DLD1 (cell line): ENCODE data around the gene ADTRP.

Experiments
- in situ Hi-C: cut with HindIII; loops from 2 replicates; pipeline ENCODE4 v1.10.0; 2017; ENCODE audit warnings: low sequenced_read_pairs

ADTRP gene

DNA sequence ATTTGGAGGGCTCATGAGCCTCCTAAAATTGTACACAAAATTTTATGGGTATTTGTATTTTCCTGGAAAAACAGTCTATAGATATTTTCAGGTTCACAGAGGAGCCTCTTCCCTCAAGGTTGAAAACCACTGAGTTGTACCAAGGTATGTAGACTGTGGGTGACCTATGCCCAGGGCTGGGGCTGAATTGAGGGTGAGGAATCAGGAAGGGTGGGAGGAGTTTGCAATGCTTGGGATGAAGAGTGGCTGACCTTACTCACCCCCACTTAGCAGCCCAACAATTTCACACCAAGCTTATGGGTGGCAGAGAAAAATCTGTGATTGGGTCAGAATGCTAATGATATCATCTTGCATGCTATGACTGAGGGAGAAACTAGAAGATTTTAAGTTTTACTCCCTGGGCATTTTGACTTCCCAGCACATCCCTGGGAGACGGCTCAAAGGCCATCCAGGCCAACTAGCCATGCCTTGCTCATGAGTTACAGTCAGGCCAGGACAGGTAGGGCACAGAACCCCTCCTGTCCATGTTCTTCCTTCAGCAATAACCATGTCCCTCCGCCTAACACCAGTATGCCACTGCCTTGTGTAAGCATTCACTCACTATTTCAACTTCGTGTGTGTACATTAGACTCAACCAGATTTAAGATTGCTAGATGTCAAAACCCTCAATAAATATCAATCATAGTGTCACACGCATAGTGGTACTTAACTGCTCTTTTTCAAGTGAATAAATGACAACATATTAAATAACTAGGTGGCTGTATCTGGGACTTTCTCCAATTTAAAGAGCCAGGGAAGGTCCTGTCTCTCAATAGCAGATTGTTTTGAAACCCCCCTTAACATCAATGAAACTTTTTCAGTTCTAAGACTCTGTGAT, 16.6 kb downstream of the ADTRP start:
- in situ Hi-C loops, result no loop called here

DNA sequence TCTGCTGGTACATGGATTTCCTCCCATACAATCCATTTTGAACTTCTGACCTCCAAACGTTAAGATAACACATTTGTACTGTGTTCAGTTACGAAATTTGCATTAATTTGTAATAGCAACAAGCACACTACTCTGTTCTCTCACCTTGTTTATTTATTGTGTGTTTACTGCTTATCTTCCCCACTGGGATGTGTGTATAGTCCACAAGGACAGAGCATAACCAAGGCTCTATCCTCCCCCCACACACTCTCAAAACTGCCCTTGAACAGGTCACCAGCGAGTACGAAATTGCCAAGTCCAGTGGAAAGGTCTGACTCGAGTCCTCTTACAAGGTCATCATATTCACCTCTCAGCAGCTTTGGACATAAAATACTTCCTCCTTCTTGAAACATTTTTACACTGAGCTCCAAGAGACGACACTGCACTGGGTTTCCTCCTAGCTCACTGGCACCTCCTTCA, 18.6 kb downstream of the ADTRP start:
- in situ Hi-C loops, result no loop called here

DNA sequence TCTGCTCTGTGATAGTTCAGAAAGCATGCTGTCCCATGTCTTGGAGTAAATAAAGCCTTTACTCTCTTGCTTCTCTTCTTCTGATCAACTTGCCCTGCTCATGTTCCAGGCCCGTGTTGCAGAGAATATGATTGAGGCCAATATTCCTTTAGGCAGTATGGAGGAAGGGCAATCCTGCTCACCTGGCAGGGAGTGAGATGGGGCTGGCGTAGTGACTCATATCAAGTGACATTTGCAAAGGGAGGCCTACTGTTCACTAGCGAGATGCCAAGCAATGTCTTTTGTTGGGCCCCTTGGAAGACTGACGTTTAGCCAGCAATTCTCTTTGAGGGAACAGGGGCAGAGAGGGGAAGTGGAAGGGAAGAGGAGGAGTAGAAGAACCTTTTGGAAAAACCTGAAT, 19.7 kb downstream of the ADTRP start:
- in situ Hi-C loops, result no loop called here

DNA sequence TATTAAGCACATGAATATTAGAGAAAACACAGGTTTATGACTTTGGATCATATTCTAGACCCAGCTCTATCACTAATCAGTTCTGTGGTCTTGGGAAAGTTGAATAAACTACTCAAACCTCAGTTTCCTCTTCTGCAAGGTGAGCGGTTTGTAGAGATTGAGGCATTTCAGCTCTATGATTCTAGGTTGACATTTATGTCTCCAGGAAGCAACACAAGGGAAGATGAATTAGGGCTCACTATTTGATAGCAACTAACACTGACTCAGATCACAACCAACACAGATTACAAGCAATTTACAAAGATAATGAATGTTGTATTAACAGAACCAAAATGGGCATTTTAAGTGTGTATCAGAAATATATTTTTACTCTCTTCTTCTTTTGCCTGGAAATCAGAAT, 21.9 kb downstream of the ADTRP start:
- in situ Hi-C loops, result no loop called here

DNA sequence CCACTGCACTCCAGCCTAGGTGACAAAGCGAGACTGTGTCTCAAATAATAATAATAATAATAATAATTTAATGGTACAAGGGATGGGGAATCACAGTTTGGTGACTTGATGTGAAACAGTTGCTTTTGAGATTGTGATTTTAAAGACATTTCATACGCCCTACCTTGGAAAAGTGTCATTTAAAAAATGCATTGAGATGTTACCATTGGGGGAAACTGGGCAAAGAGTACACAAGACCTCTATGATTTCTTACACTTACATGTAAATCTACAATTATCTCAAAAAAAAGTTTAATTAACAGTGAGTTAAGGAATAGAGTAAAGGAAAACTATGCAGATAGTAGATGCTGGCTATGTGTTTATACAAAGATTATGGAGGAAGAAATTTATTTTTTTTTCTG, 22.3 kb downstream of the ADTRP start:
- in situ Hi-C loops, result no loop called here

DNA sequence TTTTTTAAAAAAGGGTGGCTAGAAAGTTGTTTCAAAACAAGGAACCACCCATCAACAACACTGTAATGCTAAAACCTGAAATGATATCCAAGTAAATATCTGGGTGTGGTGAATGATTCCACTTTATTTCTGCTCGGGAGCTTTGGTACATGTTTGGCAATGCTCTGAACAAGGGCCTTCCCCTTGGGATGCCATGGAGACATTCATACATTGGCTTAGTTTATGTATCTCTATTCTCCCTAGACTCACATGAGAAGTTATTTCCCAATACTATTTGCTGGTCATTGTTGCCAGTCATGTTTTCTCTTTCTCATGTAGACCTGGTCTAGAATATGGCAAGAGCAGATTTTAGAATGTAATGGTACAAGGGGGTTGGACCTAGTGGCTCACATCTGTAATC, 22.9 kb downstream of the ADTRP start:
- in situ Hi-C loops, result no loop called here

DNA sequence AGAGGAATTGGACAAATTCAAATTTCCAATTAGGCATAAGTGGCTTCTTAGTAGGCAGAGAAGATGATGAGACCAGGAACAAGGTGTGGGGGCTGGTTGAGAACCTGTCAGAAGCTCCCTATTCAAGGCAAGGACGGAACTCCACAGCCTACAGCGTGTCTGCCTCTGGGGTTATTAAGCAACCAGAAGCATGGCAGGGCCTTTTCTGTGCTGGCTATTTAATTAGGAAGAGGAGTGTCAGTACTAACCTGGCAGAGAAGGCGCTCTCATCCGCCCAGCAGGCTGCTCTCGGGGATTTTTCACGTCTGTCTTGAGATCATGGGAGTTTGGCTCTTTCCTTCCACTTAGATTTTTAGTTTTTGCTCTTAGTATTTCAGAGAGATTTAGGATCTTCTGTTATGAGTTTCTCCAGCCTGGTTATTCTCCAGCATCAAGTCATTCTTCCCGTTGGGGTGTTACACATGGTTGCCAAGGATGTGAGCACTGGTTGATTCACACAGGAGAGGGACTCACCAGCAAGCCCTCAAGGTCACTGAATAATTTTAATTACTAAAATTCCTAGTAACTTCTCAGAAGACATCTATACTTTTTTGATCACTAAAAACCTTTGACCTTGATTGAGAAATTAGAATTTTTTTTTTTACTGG, 23.9 kb downstream of the ADTRP start:
- in situ Hi-C loops, result no loop called here

DNA sequence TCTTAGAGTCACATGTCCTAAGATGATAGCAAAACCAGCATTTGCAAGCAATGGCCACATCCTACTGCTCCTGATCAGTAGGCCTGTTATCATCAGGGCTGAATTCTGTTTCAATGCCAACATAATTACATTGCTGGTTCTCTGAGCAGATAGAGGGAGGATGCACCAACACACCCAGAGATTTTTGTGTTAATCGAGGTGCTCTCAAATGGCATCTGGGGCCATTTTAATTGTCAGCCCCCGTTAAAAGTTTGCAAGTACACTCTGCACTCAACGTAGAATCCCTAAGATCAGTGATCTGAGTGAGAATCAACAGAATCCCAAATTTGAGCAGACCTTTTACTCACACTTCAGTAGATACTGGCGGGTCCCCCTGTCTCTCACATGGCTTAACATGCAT, 24.8 kb downstream of the ADTRP start:
- in situ Hi-C loops, result no loop called here

DNA sequence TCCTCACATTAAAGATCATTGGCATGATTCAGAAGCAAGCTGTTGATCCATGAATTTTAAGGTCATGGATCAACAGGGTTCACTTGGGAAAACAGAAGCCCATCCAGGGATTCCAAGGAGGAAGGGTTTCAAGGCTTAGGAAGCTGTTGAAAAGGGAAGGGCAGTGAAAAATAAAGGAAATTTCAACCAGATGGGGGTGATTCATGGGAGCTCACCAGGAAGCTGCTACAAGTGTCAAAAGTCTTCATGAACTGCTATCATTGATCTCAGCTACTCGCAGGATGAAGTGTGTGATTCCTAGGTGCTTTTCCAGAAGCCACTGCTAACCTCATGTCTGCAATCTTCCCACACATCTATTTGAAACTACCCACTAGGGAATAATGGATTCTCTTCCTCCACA, 26.2 kb downstream of the ADTRP start:
- in situ Hi-C loops, result no loop called here

DNA sequence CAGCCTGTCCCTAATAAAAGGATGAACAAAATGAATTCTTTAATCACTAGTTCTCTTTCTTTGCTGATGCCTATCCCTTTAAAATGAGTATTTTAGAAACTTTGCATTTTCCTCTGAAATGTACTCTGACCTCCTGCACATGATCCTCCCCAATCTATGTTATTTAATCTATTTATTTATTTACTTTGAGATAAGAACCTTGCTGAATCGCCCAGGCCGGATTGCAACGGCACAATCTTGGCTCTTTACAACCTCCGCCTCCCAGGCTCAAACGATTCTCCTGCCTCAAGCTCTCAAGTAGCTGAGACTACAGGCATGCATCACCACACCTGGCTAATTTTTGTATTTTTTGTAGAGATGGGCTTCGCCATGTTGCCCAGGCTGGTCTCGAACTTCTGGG, 27.9 kb downstream of the ADTRP start:
- in situ Hi-C loops, result no loop called here

DNA sequence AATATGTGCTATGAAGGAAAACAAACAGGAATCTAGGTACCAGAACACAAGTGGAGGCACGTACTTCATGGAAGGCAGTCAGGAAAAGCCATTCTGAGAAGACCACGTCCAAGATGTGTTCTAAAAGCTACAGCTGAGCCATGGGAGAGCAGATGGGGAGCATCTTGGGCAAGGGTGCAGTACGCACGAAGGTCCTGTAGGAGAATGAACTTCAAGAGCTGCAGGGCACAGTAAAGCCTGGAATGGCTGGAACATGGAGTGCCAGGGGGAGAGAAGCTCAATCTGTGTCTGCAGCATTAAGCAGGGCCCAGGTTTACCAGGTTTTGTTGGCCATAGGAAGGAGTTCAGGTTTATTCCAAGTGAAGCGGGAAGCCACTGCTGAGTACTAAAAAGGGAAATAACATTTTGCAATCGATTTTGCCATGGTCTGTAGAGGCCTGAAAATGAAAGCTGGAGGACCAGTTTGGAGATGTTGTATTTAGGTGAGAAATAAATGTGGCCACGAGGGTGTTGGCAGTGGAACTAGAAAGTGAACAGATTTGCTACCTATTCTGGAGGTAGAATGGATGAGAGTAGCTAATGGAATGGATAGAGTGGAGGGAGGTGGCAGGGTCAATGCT, 29.9 kb downstream of the ADTRP start:
- in situ Hi-C loops, result no loop called here

DNA sequence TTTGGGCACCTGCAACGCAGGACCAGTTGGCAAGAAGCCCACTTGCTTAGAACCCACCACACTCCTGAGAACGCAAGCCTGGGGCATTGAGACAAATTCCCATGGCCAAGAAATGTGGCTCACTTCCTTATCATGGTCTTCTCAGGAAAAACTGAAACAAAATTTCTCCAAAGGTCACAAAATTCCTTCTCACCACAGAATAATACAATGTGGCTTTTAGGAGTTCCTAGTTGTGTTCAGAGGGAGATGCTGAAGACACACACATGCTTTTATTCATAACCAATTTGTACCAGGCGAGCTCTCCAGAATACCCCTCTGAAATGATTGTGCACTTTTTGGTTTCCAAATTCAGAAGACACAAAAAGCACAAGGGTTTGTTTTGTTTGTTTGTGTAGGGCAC, 31.6 kb downstream of the ADTRP start:
- in situ Hi-C loops, result no loop called here

DNA sequence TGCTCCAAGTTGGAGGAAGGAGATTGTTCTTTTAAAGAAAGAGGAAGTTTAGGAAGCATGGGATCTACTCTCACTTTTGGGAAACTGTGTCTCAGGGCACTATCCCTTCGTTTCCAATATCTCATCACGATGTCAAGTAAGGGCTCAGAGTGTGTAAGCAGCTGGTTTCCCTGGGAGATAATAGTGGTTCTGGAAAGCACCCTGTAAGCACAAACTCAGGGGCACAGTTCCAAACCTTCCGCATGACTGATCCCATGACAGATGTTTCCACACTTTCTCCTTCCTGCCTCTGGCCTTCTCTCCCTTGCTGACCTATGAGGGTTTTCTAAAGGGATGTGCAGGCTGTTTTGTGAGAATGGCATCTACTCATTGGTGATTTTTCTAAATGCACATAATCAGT, 33.9 kb downstream of the ADTRP start:
- in situ Hi-C loops, result no loop called here

DNA sequence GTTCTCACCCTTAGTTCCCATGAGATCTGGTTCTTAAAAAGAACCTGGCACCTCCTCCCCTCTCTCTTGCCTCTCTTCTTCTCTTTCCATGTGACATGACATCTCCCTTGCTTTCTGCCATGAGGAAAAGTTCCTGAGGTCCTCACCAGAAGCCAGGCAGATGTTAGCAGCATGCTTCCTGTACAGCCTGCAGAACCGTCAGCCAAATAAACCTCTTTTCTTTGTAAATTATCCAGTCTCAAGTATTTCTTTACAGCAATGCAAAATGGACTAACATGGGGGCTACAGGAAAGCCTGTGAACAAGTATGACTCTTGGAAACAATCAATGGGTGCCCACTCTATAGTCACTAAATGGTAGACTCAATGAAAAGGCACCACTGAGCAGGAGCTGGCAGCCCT, 34.5 kb downstream of the ADTRP start:
- in situ Hi-C loops, result no loop called here

DNA sequence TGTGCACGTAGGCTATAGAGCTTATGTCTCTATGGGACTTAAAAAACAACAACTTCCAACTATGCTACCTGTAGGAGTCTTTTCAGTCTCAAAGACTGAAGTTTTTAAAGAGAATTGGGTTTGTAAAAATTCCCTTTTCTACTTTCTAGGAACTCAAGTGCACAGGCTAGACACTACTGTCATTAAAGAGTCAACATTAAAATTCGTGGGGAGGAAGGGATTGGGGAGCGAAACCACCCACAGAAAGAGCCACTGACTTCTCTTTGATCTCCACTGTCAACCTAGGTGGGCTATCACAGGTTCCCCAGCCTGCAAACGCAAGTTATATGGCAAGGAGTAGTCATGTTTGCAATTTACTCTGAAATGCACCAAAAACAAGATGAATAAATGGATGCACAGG, 37.7 kb downstream of the ADTRP start:
- in situ Hi-C loops, result no loop called here

DNA sequence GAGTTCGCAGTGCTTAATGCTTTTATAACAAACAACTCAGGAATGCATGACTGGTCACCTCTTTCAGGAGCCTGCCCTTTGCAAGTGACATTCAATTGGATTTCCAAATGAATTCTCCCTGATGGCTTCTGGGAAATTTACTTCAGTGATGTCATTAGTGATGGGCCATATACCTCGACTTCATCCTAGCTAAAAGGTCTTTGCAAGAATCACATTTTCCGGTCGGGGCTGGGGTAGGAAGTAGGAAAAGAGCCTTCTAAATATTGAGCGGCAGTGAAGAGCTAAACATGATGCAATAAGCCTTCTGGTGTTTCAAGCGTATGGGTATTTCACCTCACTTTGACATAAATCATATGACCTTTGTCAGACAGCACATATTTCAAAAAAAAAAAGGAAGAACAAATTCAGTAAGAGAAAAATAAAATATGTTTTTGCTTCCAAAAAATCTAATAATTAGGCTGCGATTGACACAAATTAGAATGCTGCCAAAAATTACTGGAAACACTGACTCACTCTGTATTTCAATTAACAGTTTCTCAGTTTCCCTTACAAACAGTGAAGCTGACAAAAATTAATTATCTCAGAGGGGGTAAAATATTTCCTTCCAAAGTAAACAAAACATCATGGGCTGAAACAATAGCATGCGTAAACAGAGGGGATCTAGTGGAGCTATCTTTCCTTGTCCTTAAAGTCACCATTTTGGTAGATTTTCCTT, 39.8 kb downstream of the ADTRP start:
- in situ Hi-C loops, result no loop called here

DNA sequence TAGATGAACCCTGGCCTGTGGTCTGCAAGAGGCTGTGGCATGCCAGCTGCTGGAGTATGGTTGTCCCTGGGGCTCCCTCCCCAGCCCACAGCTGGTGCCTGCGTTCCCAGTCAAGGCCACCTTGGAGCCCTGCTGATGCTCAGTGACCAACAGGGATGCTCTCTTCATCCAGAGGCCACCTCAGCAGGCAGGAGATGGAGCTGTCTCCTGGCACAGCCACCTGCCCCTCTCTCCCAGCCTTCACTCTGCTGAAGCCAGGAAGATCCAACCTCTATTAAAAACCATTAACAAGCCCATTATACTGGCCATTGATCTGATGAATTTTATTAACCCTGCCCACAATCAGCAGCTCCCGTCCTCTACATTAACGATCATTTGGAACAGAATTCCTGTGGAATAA, 40.4 kb downstream of the ADTRP start:
- in situ Hi-C loops, result no loop called here

DNA sequence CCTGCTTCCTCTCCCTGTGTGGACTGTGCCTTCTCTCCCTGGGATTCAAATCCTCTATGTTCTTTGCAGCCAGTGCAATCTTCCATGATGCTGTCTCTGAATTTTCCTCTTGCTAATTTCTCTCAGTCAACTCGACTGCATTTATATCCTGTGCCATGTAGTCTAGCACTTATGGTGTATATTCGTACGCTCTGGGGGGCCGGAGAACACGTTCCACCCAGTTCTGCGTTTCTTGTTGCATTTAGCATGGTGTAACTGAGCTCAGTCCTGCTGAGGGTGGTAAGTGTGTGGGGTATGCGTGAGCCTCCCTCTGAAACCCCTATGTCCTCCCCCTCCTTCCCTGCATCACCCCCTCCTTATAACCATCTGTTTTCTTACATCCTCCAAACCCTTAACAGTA, 42.0 kb downstream of the ADTRP start:
- in situ Hi-C loops, result no loop called here

DNA sequence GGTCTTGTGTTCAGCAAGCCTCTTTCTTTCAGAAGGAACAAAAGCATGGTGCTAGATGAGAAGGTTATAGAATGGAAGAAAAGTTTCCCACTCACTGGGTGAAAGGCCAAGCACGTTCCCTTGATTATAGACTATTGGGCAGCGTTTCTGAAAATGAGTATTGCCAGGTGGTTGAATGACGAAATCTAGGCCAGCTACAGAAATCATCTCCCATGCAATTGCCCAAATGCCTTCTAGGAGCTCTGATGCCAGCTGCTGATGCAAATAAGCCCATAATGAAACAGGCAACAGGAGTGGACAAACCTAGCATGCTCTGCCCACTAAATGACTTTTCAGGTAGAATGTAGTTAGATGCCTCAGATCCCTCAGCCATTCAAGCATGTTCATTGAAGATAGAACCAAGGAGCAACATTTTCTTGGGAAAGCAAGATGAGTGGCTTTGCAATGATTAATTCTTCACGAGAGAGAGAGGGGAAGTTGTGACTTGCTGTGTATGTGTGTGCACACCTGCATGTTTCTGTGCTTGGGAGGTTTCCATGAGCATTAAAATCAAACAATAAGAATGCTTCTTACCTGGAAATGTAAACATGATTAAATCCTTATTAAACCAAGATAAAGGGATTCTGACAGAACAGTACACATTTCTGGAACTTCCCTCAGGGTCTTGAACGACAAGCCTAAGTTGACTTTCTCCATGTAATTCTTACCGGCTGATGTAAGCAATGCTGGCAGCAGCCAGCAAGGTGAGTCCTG, 43.6 kb downstream of the ADTRP start:
- in situ Hi-C loops, result loop anchor here (5.0 kb wide), 1 partner anchor 37 kb away; no protein-coding TSS in a partner anchor

DNA sequence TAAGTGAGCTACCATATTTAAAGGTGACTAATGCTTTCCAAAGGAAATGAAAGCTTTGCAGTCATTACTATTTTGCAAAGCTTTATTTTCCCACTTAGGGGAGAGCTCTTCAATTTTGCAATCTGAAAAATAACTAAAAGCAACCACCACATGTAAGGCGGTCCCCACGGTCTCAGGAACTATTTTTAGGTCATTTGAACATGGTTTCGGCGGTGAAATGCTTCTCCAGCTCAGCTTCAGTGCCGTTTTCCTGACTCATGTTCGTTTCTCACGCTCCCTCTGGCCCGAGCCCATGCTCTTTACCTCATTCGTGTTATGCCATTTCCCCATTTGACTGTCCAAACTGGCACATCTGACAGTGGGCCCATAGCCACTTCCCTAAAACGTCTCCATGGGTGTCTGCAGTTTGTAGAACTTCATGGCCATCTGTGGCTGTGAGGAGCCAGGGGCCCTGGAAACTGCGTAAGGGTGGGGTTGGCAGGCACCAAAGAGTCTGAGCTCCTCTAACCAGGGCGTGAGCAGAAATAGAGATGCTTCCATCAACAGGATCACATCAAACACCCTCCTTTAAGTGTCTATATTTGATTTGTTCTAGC, 46.5 kb downstream of the ADTRP start:
- in situ Hi-C loops, result loop anchor here (5.0 kb wide), 1 partner anchor 40 kb away; no protein-coding TSS in a partner anchor
